ENCODE results near the gene COL18A1.
"Not testable (repeated sequence)": the region's sequence is repeated elsewhere in the genome, so short reads cannot be mapped to it uniquely, and the experiment has no call there.

Gene COL18A1

GRCh38 chr21:45429221-45430175 lies 24.5 kb downstream of the COL18A1 start:
- no peak for DNase-seq

GRCh38 chr21:45430521-45431501 lies 25.8 kb downstream of the COL18A1 start:
- no peak for DNase-seq

GRCh38 chr21:45431781-45432572 lies 27.0 kb downstream of the COL18A1 start:
- DNase-seq = no peak

- DNase-seq = no peak
Observed at GRCh38 chr21:45432575-45433255, 27.8 kb downstream of the COL18A1 start.

GRCh38 chr21:45433301-45433700 lies 28.3 kb downstream of the COL18A1 start:
- no peak for DNase-seq

GRCh38 chr21:45433911-45434644 lies 29.1 kb downstream of the COL18A1 start:
- no peak for DNase-seq

GRCh38 chr21:45434645-45435217 lies 29.8 kb downstream of the COL18A1 start:
- no peak for DNase-seq

GRCh38 chr21:45435405-45435981 lies 30.5 kb downstream of the COL18A1 start:
- no peak for DNase-seq

GRCh38 chr21:45436351-45437065 lies 31.5 kb downstream of the COL18A1 start:
- no peak for DNase-seq

- DNase-seq = not testable (repeated sequence)
Observed at GRCh38 chr21:45437844-45438243, 32.9 kb downstream of the COL18A1 start.

GRCh38 chr21:45438391-45439145 lies 33.6 kb downstream of the COL18A1 start:
- no peak for DNase-seq

- peak; percentile 62 for DNase-seq
Observed at GRCh38 chr21:45439161-45439872, 34.4 kb downstream of the COL18A1 start.

- DNase-seq = no peak
Observed at GRCh38 chr21:45439901-45440461, 35.0 kb downstream of the COL18A1 start.

- DNase-seq = no peak
Observed at GRCh38 chr21:45440736-45441350, 35.9 kb downstream of the COL18A1 start.

GRCh38 chr21:45441431-45442255 lies 36.7 kb downstream of the COL18A1 start:
- no peak for DNase-seq

GRCh38 chr21:45442276-45442675 lies 37.3 kb downstream of the COL18A1 start:
- no peak for DNase-seq

Measured in GDM1 (cell line).